GM18867 (cell line): ENCODE measurements around the gene RRAS2.
"Not testable (repeated sequence)": the region's sequence is repeated elsewhere in the genome, so short reads cannot be mapped to it uniquely, and the experiment has no call there.

Source experiments
- ATAC-seq: cut with Tn5 transposase; IDR thresholded peaks from one replicate; pipeline ENCODE4 v1.9.1; 2021; ENCODE audit warnings: mild to moderate bottlenecking, moderate library complexity; ENCODE audit not compliant: unreplicated experiment

Gene RRAS2

DNA sequence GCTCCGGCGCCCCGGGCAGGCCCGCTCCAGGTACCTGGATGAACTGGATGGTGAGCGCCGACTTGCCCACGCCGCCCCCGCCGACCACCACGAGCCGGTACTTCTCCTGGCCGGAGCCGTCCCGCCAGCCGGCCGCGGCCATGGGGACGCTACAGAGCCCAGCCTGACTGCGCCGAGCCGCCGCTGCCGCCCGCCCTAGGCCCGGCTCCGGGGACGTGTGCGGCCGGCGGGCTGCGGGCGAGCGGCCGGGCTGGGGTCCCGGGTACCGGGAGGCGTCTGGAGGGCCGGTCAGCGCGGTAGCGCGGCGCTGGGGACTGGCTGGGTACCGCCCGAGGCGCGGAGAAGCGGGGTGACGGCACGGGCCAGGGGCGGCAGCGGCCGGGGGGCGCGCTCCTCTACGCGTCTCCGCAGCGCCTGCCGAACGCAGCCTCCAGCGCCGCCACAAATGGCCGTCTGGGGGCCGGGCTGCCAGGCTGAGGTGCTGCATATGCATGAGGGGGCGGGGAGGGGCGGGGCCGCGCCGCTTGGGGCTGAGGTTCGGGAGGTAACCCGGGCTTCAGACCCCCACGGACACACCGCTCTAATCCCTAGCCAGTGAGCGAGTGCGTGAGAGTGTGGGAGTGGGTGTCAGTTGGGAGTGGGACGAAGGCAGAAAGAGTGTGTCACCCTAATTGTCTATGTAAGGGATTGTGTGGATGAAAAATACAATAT lies at the start of gene RRAS2:
Gene RRAS2, minus strand, starts transcription at position 455 of the 711 bp plus-strand sequence. Its CDS starts 313 bp downstream, at position 142.
- peak; percentile 91 for ATAC-seq

DNA sequence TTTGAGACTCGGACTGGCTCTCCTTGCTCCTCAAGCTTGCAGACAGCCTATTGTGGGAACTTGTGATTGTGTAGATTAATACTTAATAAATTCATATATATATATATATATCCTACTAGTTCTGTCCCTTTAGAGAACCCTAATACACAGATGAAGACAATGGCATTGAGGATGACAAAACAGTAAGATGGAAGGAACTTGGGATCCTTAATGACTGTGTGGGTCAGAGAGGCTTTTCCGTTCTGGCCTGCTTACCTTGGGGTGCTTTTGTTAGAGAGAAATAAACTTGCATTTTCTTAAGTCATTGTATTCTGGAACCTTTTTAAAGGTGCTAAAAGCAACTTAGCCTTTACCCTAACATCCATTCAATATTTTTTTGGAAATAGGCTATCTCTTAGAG lies 49.6 kb upstream of the RRAS2 start:
- no peak for ATAC-seq

DNA sequence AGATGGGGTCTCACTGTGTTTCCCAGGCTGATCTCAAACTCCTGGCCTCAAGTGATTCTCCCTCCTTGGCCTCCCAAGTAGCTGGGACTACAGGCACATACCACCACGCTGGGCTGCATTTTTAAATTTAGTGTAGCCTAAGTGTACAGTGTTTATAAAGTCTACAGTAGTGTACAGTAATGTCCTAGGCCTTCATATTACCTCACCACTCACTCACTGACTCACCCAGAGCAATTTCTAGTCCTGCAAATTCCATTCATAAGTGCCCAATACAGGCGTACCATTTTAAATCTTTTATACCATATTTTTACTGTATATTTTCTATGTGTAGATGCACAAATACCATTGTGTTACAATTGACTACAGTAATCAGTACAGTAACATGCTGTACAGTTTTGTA lies 47.1 kb upstream of the RRAS2 start:
- ATAC-seq = not testable (repeated sequence)

DNA sequence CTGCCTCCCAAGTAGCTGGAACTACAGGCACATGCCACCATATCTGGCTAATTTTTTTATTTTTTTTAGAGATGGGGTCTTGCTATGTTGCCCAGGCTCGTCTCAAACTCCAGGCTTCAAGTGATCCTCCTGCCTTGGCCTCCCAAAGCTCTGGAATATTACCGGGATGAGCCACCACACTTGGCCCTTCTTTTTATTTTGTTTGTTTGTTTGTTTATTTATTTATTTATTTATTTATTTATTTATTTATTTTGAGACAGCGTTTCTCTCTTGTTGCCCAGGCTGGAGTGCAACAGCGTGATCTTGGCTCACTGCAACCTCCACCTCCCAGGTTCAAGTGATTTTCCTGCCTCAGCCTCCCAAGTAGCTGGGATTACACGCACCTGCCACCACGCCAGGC lies 44.5 kb upstream of the RRAS2 start:
- not testable (repeated sequence) for ATAC-seq

DNA sequence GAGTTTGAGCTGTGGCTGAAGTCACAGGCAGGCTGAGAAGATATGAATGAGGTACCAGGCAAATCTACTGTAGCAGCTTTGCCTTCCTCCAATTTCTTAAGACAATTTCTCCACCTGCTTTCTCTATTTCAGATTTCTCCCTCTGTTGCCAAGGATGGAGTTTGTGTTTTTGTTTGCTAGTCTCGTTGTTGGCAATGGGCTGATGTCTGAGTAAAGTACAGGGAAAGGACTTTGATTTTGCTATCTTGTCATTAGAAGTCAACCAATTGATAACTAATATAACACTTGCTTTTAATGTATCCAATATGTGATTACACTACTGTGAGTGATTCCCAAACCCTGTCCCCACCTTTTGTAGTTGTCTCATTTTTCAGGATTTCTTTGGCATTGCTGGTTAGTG lies 40.1 kb upstream of the RRAS2 start:
- no peak for ATAC-seq

DNA sequence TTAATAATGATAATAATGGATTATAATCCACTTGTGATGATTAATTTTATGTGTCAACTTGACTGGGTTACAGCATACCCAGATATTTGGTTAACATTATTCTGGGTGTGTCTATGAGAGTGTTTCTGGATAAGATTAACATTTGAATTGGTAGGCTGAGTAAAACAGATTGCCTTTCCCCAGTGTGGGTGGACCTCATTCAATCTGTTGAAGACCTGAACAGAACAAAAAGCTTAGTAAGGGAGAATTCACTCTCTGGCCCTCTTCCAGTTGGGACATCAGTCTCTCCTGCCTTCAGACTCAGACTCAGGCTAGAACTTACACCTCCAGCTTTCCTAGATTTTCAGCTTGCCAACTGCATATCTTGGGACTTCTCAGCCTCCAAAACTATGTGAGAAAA lies 37.3 kb upstream of the RRAS2 start:
- no peak for ATAC-seq

DNA sequence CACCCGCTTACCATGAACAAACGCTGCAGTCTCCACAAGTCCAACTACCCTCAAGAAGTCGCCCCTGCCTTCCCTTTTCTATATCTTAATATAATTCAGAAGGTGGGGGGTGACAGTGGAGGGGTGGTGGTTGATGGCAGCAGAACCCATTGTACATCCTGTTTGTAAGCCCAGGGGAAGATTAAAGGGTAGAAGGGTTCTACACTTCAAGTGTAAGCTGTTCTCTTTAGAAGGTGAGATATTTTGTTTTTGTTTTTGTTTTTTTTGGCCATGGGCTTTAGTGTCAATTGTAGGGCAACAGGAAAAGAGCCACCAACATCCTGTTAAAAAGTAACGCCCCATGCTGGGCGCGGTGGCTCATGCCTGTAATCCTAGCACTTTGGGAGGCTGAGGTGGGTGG lies 34.9 kb upstream of the RRAS2 start:
- no peak for ATAC-seq

DNA sequence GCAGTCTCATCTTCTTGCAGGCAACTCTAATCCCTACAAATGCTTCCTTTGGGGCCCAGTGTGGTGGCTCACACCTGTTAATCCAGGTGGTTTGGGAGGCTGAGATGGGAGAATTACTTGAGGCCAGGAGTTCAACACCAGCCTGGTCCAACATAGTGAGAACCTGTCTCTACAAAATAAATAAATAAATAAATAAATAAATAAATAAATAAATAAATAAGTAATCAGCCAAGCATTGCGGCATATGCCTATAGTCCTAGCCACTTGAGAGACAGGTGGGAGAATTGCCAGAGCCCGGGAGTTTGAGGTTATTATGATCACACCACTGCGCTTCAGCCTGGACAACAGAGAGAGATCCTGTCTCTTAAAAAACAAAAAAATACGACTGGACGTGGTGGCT lies 34.1 kb upstream of the RRAS2 start:
- no peak for ATAC-seq

DNA sequence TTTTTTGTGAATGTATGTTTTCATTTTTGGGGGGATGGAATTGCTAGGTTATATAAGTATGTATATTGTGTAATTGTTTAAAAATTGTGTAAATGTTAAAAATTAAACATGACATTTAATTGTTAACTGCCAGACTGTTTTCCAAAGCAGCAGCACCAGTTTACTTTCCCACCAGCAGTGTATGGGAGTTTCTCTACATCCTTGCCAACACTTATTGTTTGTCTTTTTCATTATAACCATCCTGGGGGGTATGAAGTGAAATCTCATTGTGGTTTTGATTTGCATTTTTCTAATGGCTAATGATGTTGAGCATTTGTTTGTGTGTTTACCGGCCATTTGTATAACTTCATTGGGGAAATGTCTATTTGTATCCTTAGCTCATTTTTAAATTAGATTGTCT lies 31.7 kb upstream of the RRAS2 start:
- ATAC-seq = no peak

DNA sequence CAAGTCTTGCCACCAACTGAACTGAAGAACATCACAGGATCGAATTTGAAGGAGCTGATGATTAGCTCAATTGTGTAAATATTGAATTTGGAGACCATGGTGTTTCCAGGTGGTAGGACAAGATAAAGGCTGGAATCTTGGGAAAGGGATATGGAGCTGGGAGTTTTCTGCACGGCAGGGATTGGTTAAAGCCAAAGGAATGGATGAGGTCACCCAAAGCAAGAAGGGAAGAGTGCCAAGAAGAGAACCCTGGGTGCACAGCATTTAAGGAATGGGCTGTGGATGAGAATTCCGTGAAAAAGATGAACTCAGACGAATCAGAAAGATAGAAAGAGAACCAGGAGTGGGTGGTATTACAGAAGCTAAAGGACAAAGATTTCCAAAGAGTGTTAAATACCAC lies 29.4 kb upstream of the RRAS2 start:
- no peak for ATAC-seq

DNA sequence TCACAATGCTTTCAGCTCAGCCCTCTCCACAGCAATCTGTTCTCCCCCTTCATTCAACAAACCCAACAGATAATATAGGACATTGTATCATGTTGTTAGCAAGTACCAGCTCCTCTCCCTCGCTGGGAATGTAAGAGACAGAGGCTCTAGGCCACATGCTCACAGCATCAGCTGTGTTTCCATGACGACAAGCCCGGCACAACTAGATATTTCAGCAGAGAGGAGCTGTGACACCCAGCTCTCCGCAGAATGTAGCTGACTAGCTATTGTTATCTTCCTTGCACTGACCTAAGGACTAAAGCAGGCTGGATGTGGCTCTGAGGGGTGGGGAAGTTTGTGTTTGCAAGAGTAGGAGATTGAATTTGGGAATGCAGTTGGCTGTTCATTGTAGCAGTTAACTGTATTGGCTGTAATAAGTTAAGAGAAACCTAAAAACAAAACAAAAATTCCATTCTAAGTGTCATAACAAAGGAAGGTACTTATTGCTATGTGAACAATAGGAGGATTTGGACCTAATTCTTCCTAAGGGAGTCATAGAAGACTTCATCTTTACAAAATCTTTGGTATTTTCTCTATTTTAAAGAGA lies 28.0 kb upstream of the RRAS2 start:
- ATAC-seq = no peak

DNA sequence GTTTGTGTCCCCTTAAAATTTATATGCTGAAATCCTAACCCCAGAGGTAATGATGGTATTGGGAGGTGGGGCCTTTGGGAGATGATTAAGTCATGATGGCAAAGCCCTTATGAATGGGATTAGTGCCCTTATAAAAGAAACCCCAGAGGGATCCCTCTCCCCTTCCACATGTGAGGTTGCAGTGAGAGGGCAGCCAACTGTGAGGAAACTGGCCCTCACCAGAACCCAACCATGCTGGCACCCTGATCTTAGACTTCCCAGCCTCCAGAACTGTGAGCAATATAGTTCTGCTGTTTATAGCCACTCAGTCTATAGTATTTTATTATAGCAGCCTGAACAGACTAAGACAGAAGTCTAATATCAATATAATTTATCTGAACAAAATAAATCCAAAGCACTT lies 27.1 kb upstream of the RRAS2 start:
- ATAC-seq = no peak

DNA sequence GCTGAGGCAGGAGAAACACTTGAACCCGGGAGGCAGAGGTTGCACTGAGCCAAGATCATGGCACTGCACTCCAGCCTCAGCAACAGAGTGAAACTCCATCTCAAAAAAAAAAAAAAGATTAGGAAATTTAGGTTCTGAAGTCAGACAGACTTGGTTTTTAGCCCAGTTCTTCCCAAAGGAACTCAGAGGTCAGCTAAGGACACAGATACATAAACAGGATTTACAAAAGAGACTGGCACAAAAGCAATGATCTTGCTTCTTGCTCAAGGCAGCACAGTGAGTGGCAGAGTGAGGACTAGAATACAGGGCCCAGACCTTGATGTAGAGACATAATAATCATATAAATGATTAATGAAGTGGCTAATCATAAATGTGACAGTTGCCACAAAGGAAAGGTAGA lies 25.4 kb upstream of the RRAS2 start:
- no peak for ATAC-seq

DNA sequence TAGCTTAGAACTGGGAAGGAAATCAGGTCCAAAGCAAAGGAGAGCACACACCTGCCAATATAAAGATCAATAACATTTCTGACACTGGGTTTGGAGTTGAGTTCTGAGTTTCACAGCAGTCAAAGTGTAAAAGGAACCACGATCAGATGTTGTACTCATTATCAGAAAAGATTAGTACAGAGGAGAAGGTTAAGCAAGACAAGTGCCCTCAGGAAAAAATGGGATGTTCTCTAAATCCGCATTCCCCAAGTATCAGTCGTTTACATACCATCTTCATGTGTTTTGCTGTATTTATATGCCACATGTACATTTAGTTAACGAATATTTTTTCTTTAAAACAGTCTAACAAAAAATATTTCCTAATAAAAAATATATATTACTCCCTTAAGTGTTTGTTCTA lies 23.0 kb upstream of the RRAS2 start:
- ATAC-seq = no peak

DNA sequence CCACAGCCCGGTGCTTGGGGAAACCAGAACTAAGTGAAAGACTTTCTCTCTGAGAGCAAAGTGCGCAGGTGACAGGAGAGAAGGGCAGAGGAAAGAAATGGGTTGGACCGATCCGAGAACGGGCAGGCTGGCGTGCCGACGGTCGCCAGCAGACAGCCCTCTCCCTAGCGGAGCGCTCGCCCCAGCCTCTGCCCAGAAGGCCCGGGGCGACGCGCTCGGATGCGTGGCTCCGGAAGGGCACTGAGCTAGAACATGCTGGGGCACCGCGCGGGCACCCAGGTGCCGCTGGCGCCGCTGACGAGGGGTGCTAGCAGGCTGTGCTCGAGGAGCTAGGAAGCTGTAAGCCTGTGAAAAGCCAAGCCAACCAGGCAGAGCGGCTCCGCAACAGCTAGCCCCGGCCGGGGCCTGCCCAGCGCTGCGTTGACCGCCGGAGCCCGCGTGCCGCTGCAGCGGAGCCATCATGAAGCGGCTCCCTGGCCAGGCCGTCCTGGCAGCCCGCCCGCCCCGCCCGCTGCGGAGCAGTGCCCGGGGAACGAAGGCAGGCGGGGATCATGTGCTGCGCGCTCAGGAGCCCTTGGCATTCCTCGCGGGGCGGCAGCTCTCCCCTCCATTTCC lies 22.1 kb upstream of the RRAS2 start:
- peak; percentile 89 for ATAC-seq

DNA sequence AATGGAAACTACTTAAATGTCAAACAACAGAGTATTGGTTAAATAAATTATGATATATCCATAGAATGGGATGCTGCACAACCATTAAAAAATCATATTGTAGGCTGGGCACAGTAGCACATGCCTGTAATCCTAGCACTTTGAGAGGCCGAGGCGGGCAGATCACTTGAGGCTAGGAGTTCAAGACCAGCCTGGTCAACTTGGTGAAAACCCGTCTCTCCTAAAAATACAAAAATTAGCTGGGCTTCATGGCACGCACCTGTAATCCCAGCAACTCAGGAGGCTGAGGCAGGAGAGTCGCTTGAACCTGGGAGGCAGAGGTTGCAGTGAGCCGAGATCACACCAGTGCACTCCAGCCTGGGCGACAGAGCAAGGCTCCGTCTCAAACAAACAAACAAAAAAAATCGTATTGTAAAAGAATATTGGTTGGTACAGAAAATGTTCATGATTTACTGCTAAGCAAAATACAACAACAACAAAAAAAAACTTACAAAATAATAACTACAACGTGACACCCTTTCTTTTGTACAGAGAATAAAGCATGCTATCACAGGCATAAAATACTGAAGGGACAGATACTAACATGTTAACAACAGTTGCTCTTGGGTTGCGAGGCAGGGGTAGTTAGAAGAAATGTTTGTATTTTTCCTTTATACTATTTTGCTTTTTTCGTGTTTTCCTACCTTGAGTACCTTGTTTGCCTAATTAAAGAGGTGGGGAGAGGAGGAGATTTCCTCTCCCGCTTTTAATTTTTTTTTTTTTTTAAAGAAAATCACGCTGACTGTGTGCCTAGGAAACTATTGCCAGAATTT lies 21.3 kb upstream of the RRAS2 start:
- ATAC-seq = no peak

DNA sequence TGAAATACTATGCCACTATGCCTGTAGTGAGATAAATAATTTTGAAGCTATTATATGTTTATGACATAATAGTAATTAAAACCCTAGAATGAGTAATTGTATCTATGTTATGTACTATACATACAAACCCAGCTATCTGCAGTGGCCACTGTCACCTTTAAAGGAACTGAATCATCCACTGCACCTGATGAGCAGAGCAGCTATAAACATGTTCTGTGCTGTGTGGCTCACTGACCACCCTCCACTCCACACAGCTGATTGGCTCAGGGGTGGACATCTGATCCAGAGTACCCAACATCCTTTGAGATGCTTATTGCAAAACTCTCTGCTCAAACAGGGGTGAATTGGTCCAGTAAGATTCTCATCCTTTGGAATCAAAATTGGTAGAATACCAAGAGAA lies 19.2 kb upstream of the RRAS2 start:
- ATAC-seq = no peak

DNA sequence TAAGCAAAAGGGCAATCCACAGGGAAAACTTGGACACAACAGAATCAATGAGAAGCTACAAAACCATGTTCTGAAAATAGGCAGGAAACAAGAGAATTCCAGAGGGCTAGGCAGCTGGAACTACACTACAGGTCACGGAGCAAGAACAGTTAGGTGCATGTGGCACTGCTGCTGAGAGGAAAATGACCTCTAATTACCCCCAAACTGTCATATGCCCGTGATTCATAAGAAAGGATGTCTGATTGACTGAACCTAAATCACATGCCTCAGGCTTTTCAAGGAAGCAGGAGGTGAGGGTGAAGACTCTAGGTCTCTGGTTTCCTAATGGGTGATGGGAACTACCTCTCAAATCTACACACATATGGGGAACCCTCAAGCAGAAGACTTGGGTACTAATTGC lies 17.9 kb upstream of the RRAS2 start:
- no peak for ATAC-seq

DNA sequence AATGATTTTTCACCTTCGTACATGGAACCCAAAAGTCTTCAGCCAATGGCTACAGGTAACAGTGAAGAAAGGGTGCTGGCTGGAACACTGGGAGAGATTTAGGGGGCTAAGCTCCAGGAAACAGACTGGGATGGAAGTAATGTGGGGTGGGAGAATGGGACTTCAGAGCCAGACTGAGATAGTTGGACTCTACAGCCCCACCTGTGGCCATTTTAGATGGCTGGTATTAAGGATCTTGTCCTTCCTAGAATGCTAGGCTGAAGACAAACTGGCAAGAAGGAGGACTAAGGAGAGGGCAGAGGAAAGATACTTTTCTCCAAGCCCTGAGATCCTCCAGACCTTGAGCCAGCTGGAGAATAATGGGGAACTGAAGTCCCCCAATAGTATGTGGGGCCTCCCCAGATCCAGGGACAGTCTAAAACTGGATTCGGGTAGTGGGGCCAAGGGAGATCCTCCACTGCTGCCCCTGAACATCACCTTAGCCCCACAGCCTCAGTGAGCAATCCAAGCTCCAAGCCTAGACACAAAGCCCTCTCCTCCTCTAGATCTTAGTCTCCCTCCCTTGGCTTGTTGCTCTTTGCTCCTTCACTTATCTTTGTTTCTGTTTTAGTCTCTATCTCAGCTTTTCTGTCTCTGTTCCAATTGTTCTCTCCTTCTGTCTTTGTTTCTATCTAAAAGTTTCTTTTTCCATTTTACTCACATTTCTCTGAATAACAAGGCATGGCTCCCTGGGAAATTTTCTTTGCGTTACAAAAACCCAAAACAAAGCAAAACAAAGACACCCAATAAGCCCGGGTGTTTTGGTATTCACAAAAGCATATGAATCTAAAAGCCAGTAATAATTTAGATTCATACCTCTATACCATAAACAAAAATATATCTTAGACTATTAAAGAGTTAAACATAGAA lies 16.2 kb upstream of the RRAS2 start:
- ATAC-seq = no peak

DNA sequence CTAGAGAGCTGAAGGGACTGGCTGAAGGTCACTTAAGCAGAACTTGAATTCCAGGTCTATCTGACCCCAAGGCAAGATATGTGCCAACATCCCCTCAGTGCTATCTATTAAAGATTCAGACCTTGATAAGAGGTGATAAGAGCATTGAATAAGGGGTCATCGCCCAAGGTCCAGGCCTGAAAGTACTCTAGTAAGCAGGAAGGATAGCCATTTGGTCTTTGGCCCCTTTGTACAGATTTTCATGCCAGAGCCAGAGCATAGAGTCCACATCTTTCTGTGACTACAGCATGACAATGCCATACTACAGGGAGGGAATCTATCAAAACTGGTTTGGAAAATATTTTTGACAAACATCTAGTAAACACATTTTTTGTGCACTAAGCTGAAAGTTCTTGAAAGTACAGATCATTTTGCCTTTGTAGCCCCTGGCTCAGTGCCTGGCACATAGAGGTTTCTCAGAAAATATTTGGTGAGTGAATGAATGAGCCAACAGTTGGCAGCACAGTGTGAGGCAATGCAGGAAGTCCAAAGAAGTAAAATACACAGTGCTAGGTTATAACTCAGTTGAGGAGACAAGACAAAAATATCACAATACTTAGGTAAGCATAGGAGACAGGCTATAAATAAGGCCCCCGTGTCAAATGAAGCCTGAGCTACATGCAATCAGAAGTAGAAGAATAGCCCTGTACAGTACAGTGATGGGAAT lies 15.1 kb upstream of the RRAS2 start:
- ATAC-seq = no peak
